K562 (cell line): ENCODE results near the gene XPO4. TPM values are rescaled to one million over a fixed set of nuclear protein-coding genes. Genes with fewer than 3 reads are reported as not detected.

Experiments
- ATAC-seq: fragments of 200-7000 bp; cut with Tn5 transposase; 3 replicates; pipeline ENCODE4 v1.9.1; 2020; ENCODE audit warnings: moderate library complexity
- BruUV-seq: library from RNA; stranded (reverse); fragments of 400-500 nt; replicated peaks from 2 replicates; lab custom pipeline; 2021; lab: Mats Ljungman, UMichigan
- CTCF ChIA-PET: fragments of 300-600 bp; formaldehyde crosslinking; extraction: SDS; loops from one replicate; lab custom pipeline; 2021; ENCODE audit warnings: low intra/inter-chr PET ratio; lab: Yijun Ruan, JAX
- POLR2A ChIA-PET: fragments of 300-600, 350-650 bp; sonication (Branson Sonifier 250); formaldehyde crosslinking; extraction: SDS; loops from one replicate; lab custom pipeline; 2021; ENCODE audit warnings: antibody characterized with exemption, inconsistent platforms; lab: Yijun Ruan, JAX
- DNase-seq, 4 experiments: peaks; one replicate each; pipeline versions ENCODE4 v3.0.0 to v3.0.0-alpha.2; 2011 to 2018; ENCODE audit warnings: low spot score in 3 of 4, mixed read lengths in 3 of 4; ENCODE audit errors: extremely low read depth in 1 of 4
- FAIRE-seq: peaks from 2 replicates; lab custom pipeline; 2011; peaks lifted over from hg19 to GRCh38; lab: Jason Lieb, UNC
- H2AFZ ChIP-seq: 2 replicates; pipeline ENCODE4 v1.6.0; 2011; ENCODE audit warnings: low read depth, low read length, control low read depth, inconsistent platforms
- H3K27ac ChIP-seq: fragments of 200-600 bp; 3 replicates; pipeline ENCODE4 v1.8.0; 2011; ENCODE audit warnings: low read depth, mild to moderate bottlenecking, control low read depth, inconsistent platforms, low read length, moderate library complexity, mixed read lengths; ENCODE audit errors: extremely low read depth
- H3K27me3 ChIP-seq, 2 experiments: fragments of 300-600 bp in 1 of 2; 2 replicates in 1 of 2; 3 replicates in 1 of 2; pipeline versions ENCODE4 v1.6.0 to v1.8.0; 2011; ENCODE audit warnings: inconsistent platforms in 2 of 2, low read length in 2 of 2, mild to moderate bottlenecking in 1 of 2, mixed read lengths in 1 of 2, moderate library complexity in 1 of 2; ENCODE audit not compliant: control insufficient read depth in 2 of 2, insufficient read depth in 2 of 2
- H3K36me3 ChIP-seq: fragments of 300-600 bp; 3 replicates; pipeline ENCODE4 v1.8.0; 2011; ENCODE audit warnings: mild to moderate bottlenecking, low read length, inconsistent platforms; ENCODE audit not compliant: control insufficient read depth, insufficient read depth
- H3K4me1 ChIP-seq, 2 experiments: fragments of 200-600 bp in 1 of 2; replicated peaks in 1 of 2; 2 replicates in 1 of 2; 3 replicates in 1 of 2; pipeline versions ENCODE4 v1.5.1 to v1.8.0; 2011; ENCODE audit warnings: inconsistent platforms in 2 of 2, low read length in 2 of 2, mild to moderate bottlenecking in 1 of 2, mixed read lengths in 1 of 2, moderate library complexity in 1 of 2; ENCODE audit not compliant: control insufficient read depth in 2 of 2, insufficient read depth in 2 of 2
- H3K4me2 ChIP-seq: 2 replicates; pipeline ENCODE4 v1.6.1; 2011; ENCODE audit warnings: low read length, control low read depth, inconsistent platforms, mixed read lengths; ENCODE audit not compliant: insufficient read depth
- H3K4me3 ChIP-seq: fragments of 200-600 bp; sonication (generic), shearing (Covaris generic); 2 replicates; pipeline ENCODE4 v1.5.1; 2016; ENCODE audit warnings: control low read depth, inconsistent platforms
- H3K79me2 ChIP-seq: fragments of 200-600 bp; 3 replicates; pipeline ENCODE4 v1.8.0; 2011; ENCODE audit warnings: low read length, inconsistent platforms; ENCODE audit not compliant: control insufficient read depth, insufficient read depth
- H3K9ac ChIP-seq, 2 experiments: 2 replicates each; pipeline versions ENCODE4 v1.6.0 to v1.6.1; 2011; ENCODE audit warnings: low read depth in 2 of 2, low read length in 2 of 2, control low read depth in 1 of 2, inconsistent platforms in 1 of 2, mild to moderate bottlenecking in 1 of 2, mixed read lengths in 1 of 2; ENCODE audit not compliant: insufficient read depth in 1 of 2
- H3K9me1 ChIP-seq: one replicate; pipeline ENCODE4 v1.6.0; 2011; ENCODE audit warnings: inconsistent platforms, mild to moderate bottlenecking, low read length, moderate library complexity; ENCODE audit not compliant: control insufficient read depth, insufficient read depth
- H3K9me3 ChIP-seq: replicated peaks from 2 replicates; pipeline ENCODE4 v1.5.1; 2011; ENCODE audit warnings: low read depth, low read length, inconsistent platforms; ENCODE audit not compliant: control insufficient read depth, insufficient read depth
- H4K20me1 ChIP-seq: replicated peaks from 2 replicates; pipeline ENCODE4 v1.6.1; 2011; ENCODE audit warnings: low read length, inconsistent platforms, mixed read lengths; ENCODE audit not compliant: control insufficient read depth, insufficient read depth
- BHLHE40 ChIP-seq: IDR thresholded peaks from 2 replicates; pipeline ENCODE4 v1.6.1; 2011; ENCODE audit warnings: low read length, improper control_type of control experiment
- E2F3 ChIP-seq: fragments of 250-450 bp; sonication (Bioruptor Pico); IDR thresholded peaks from 2 replicates; pipeline ENCODE4 v1.4.0; 2020; ENCODE audit warnings: mild to moderate bottlenecking
- EHMT2 ChIP-seq: fragments of 450-650 bp; IDR thresholded peaks from 2 replicates; pipeline ENCODE4 v1.6.1; 2018; ENCODE audit warnings: antibody characterized with exemption
- EP400 ChIP-seq: fragments of 450-650 bp; IDR thresholded peaks from 2 replicates; pipeline ENCODE4 v1.6.1; 2017; ENCODE audit warnings: antibody characterized with exemption, mild to moderate bottlenecking, moderate library complexity
- ESRRA ChIP-seq: fragments of 450-650 bp; IDR thresholded peaks from 2 replicates; pipeline ENCODE4 v1.6.1; 2014; ENCODE audit warnings: low read depth, mild to moderate bottlenecking, moderate library complexity, borderline replicate concordance
- FUS ChIP-seq: fragments of 200-400 bp; formaldehyde crosslinking; optimal IDR thresholded peaks from 2 replicates; pipeline ENCODE3; 2017; ENCODE audit warnings: low read depth, low read length
- HNRNPH1 ChIP-seq: fragments of 200-400 bp; formaldehyde crosslinking; optimal IDR thresholded peaks from 2 replicates; pipeline ENCODE3; 2017; ENCODE audit warnings: low read depth, mild to moderate bottlenecking, low read length, moderate library complexity
- HNRNPLL ChIP-seq: fragments of 200-400 bp; formaldehyde crosslinking; IDR thresholded peaks from 2 replicates; pipeline ENCODE4 v1.6.1; 2017; ENCODE audit warnings: low read length, low read depth, mild to moderate bottlenecking; ENCODE audit not compliant: poor library complexity, severe bottlenecking
- POLR2A ChIP-seq: fragments of 450-650 bp; conservative IDR thresholded peaks from 2 replicates; pipeline ENCODE4 v1.6.1; 2016
- PRPF4 ChIP-seq: fragments of 200-400 bp; formaldehyde crosslinking; IDR thresholded peaks from one replicate; pipeline ENCODE4 v1.6.1; 2017; ENCODE audit warnings: low read length, low read depth, mild to moderate bottlenecking; ENCODE audit not compliant: insufficient read depth, poor library complexity, severe bottlenecking
- RBM25 ChIP-seq: fragments of 200-400 bp; formaldehyde crosslinking; IDR thresholded peaks from 2 replicates; pipeline ENCODE4 v1.6.1; 2018; ENCODE audit warnings: low read length, low read depth, moderate library complexity; ENCODE audit not compliant: severe bottlenecking
- TBL1XR1 ChIP-seq, 2 experiments: IDR thresholded peaks; 2 replicates each; pipeline ENCODE4 v1.6.1; 2012; ENCODE audit warnings: improper control_type of control experiment in 2 of 2, low read length in 2 of 2, mild to moderate bottlenecking in 1 of 2
- TEAD4 ChIP-seq, 2 experiments: sonication (generic) in 1 of 2; formaldehyde crosslinking in 1 of 2; IDR thresholded peaks; 2 replicates each; pipeline versions ENCODE4 v1.6.1 to v1.8.0; 2012 to 2022; ENCODE audit warnings: borderline replicate concordance in 1 of 2, inconsistent platforms in 1 of 2, low read length in 1 of 2, mild to moderate bottlenecking in 1 of 2, missing genetic modification reagents in 1 of 2
- YY1 ChIP-seq, 3 experiments: IDR thresholded peaks; 2 replicates each; pipeline ENCODE4 v1.6.1; 2011; ENCODE audit warnings: low read length in 2 of 3, mild to moderate bottlenecking in 2 of 3, moderate library complexity in 2 of 3, borderline replicate concordance in 1 of 3, control low read depth in 1 of 3, low read depth in 1 of 3; ENCODE audit not compliant: insufficient read depth in 3 of 3, insufficient replicate concordance in 2 of 3, control insufficient read depth in 1 of 3, insufficient read length in 1 of 3; ENCODE audit errors: extremely low read depth in 1 of 3
- ZC3H4 ChIP-seq: sonication (generic); formaldehyde crosslinking; IDR thresholded peaks from 2 replicates; pipeline ENCODE4 v1.9.0; 2021; ENCODE audit warnings: missing genetic modification reagents, borderline replicate concordance
- ZNF23 ChIP-seq: fragments of 250-450 bp; sonication (Bioruptor Pico); IDR thresholded peaks from 2 replicates; pipeline ENCODE4 v1.4.0; 2020; ENCODE audit warnings: mild to moderate bottlenecking
- ZNF239 ChIP-seq: fragments of 250-450 bp; sonication (Bioruptor Pico); IDR thresholded peaks from 2 replicates; pipeline ENCODE4 v1.4.0; 2020; ENCODE audit warnings: mild to moderate bottlenecking
- ZNF316 ChIP-seq: fragments of 450-650 bp; IDR thresholded peaks from 2 replicates; pipeline ENCODE4 v1.6.1; 2016
- ZNF589 ChIP-seq: fragments of 200-800 bp; sonication (Bioruptor generic); IDR thresholded peaks from 2 replicates; pipeline ENCODE4 v1.6.1; 2016; ENCODE audit warnings: low read depth, missing genetic modification characterization, missing compliant biosample characterization
- ZNF668 ChIP-seq: fragments of 250-450 bp; sonication (Bioruptor Pico); IDR thresholded peaks from 2 replicates; pipeline ENCODE4 v1.8.0; 2022; ENCODE audit warnings: mild to moderate bottlenecking, inconsistent platforms
- ZNF695 ChIP-seq: fragments of 450-650 bp; formaldehyde crosslinking; IDR thresholded peaks from 2 replicates; pipeline ENCODE4 v1.4.0; 2020; ENCODE audit warnings: mild to moderate bottlenecking, moderate library complexity
- WGBS: fragments of 100-300 bp; shearing (Covaris generic); methylation state at CpG from one replicate; pipeline ENCODE4 v1.1.6; 2016; ENCODE audit warnings: low coverage, mixed read lengths; ENCODE audit not compliant: insufficient coverage; ENCODE audit errors: missing lambda C conversion rate; 5-methylcytosine and 5-hydroxymethylcytosine counted together
- in situ Hi-C: fragments of 300-500 bp; cut with MboI; formaldehyde crosslinking; loops from 4 replicates; pipeline ENCODE4 v1.15.0; 2018; ENCODE audit warnings: inconsistent platforms, mixed read lengths
- intact Hi-C: fragments of 100-400 bp; cut with micrococcal nuclease; formaldehyde crosslinking; loops from 2 replicates; pipeline ENCODE4 v1.14.2; 2022
- polyA plus RNA-seq, 8 experiments: library from polyadenylated mRNA; depleted of rRNA in 4 of 8; stranded (reverse) in 5 of 8; unstranded in 3 of 8; fragments of >200 nt; fragmentation: Nextera tagmentation in 2 of 8; fragmentation: Illumina TruSeq in 1 of 8; extraction: Ambion mirVana in 2 of 8; extraction: Trizol in 1 of 8; gene quantifications; 2 replicates each; pipeline versions ENCODE4 v1.2.1 to v1.2.3, GENCODE V29; 2011 to 2014; ENCODE audit warnings: inconsistent platforms in 1 of 8, missing spikeins in 1 of 8
- total RNA-seq, 7 experiments: library from RNA; depleted of rRNA in 6 of 7; stranded (reverse); fragments of >200 nt in 6 of 7; fragmentation: Illumina TruSeq in 2 of 7; extraction: Trizol in 2 of 7; gene quantifications; 2 replicates each; pipeline versions ENCODE4 v1.2.1 to v1.2.3, GENCODE V29; 2011 to 2021; ENCODE audit warnings: low replicate concordance in 1 of 7
- TF ChIP-seq, protein P1 (sequence below): sonication (generic); formaldehyde crosslinking; IDR thresholded peaks from 2 replicates; pipeline ENCODE4 v1.8.1; 2023; ENCODE audit warnings: mild to moderate bottlenecking, missing genetic modification reagents

XPO4 gene
- total and polyA plus RNA-seq, 9 of the 15 experiments (the other 6 are each of a cell fraction or from before 2014, with no cell fraction given) = 5.5 to 25.1 (median 17.5) TPM

DNA sequence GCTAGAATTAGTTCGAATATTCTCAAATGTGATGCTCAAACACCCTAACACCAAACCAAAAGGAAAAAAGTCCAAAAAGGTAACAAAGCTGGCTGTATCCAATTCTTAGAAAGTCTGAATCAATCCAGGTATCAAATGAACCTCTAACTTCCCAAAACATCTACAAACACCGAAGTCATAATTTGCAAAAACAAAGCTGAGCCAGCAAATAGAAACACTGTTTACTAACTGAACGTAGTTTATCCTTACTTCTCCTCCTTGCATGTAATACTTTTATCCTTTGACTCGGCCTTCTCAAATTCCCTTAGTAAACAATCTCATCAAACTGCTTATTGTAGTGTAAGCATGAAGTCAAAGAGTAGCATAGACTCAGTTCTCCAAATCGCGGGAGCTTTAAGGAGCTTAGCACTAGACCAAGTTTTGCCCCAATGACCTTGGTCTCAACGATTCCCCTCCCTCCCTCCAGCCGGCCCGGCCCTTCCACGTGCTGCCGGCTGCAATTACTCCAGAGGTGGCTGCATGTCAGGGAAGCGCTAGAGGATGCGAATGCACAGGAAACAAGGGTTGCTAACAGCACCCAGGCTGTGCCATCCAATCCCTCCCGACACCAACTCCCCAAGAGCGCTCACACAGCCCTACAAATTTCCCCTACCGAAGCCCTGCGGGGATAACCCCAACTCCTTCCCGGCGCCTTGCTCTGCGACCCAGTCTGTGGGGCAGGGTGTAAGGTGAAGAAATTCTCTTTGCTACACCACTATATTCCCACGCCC, 693 bp downstream of the XPO4 start:
- POLR2A ChIA-PET = interaction anchor here (0.9 to 1.5 kb wide), 3 partner anchors 10 to 135 kb away, joined by 3 to 4 read pairs (median 3); no protein-coding TSS in a partner anchor
- H3K4me2 ChIP-seq = peak overlapping the region; percentile 91
- peak; percentile 86 for ATAC-seq
- peaks cover 31% of the 10 kb centered on the region; the same call in 2 of the 3 replicates for H3K36me3 ChIP-seq
- in situ Hi-C loops (no loop called here), intact Hi-C loops (no loop called here)
- WGBS = under 1% methylated on average over 16 of the region's 21 CpGs
- no peaks in the 10 kb centered on the region for H4K20me1 ChIP-seq
- peak overlapping the region; percentile 91 for H3K27ac ChIP-seq
- peak; percentile 15 to 77 (median 40) for DNase-seq
- H3K9me1 ChIP-seq = no peaks in the 10 kb centered on the region
- H3K79me2 ChIP-seq = peaks cover 61% of the 10 kb centered on the region
- peak overlapping the region; percentile 93 to 99 for H3K9ac ChIP-seq
- peak overlapping the region; percentile 99 for H3K4me3 ChIP-seq
- H2AFZ ChIP-seq = peak overlapping the region; percentile 93
- H3K9me3 ChIP-seq = no peaks in the 10 kb centered on the region; the same call in 1 of the 2 replicates
- H3K27me3 ChIP-seq = no peaks in the 10 kb centered on the region
- CTCF ChIA-PET = no interaction called here
- no TSS peak for BruUV-seq
- peaks cover 0 to 4% of the 10 kb centered on the region in 2 experiments; a peak in 2 of 5 replicates for H3K4me1 ChIP-seq
- FAIRE-seq = peak; percentile 89
- TF ChIP-seq ZNF695 = no peak
- TF ChIP-seq PRPF4 = no peak
- no peak for TF ChIP-seq TBL1XR1 (IDR thresholded peaks at IDR 0.05; ENCODE audit: low read length in 2 of 2)
- TF ChIP-seq EP400 = peak; percentile 80
- TF ChIP-seq BHLHE40 = no peak
- no peak for TF ChIP-seq TEAD4 (IDR thresholded peaks at IDR 0.05; ENCODE audit: low read length)
- no peak for TF ChIP-seq TEAD4 (CRISPR knock-in tag; IDR thresholded peaks at IDR 0.05; ENCODE audit: borderline replicate concordance)
- TF ChIP-seq ZC3H4 (CRISPR knock-in tag) = no peak
- TF ChIP-seq ZNF239 (CRISPR knock-in tag) = no peak
- TF ChIP-seq ZNF23 = no peak
- peak; percentile 53 for TF ChIP-seq POLR2A
- TF ChIP-seq HNRNPH1 = no peak
- TF ChIP-seq YY1 (IDR thresholded peaks at IDR 0.05; ENCODE audit: borderline replicate concordance in 1 of 3, control insufficient read depth in 1 of 3, extremely low read depth in 1 of 3, insufficient read depth in 3 of 3, insufficient read length in 1 of 3, insufficient replicate concordance in 2 of 3, low read depth in 1 of 3, low read length in 2 of 3) = peak in 1 of 3 experiments; percentile 25
- TF ChIP-seq E2F3 = no peak
- no peak for TF ChIP-seq ZNF589
- TF ChIP-seq RBM25 = no peak
- TF ChIP-seq, protein P1, sequence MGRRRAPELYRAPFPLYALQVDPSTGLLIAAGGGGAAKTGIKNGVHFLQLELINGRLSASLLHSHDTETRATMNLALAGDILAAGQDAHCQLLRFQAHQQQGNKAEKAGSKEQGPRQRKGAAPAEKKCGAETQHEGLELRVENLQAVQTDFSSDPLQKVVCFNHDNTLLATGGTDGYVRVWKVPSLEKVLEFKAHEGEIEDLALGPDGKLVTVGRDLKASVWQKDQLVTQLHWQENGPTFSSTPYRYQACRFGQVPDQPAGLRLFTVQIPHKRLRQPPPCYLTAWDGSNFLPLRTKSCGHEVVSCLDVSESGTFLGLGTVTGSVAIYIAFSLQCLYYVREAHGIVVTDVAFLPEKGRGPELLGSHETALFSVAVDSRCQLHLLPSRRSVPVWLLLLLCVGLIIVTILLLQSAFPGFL (CRISPR knock-in tag) = no peak
- TF ChIP-seq EHMT2 = no peak
- peak; percentile 80 for TF ChIP-seq ZNF316
- TF ChIP-seq HNRNPLL = no peak
- no peak for TF ChIP-seq FUS
- no peak for TF ChIP-seq ZNF668 (CRISPR knock-in tag)
- peak; percentile 88 for TF ChIP-seq ESRRA
